NT2/D1 (cell line): ENCODE measurements around the gene WDR90.

Experiments used
- SUZ12 ChIP-seq: IDR thresholded peaks from 2 replicates; pipeline ENCODE4 v1.6.1; 2011; ENCODE audit not compliant: insufficient read length, insufficient read depth; ENCODE audit errors: extremely low read depth
- YY1 ChIP-seq: IDR thresholded peaks from 2 replicates; pipeline ENCODE4 v1.6.1; 2011; ENCODE audit not compliant: insufficient read length, insufficient read depth
- ZNF274 ChIP-seq: IDR thresholded peaks from 2 replicates; pipeline ENCODE4 v1.6.1; 2011; ENCODE audit warnings: mild to moderate bottlenecking, low read depth, low read length

DNA sequence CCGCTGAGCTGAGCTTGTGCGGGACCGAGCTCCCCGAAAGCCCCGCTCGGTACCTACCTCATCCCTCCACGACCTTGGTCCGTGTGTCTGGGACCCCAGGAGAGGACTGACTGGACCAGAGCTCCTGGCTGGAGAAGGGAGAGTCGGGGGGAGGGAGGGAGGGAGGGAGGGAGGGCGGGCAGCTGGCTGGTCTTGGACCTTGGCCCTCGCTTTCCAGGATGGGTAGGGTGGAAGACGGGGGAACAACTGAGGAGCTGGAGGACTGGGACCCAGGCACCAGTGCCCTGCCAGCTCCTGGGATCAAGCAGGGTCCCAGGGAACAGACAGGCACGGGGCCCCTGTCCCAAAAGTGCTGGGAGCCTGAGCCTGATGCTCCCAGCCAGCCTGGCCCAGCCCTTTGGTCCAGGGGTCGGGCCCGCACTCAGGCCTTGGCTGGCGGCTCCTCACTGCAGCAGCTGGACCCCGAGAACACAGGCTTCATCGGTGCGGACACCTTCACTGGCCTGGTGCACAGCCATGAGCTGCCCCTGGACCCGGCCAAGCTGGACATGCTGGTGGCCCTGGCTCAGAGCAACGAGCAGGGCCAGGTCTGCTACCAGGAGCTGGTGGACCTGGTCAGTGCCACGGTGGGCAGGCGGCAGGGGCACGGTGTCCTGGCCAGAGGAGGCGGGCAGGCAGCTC lies 26.9 kb downstream of the WDR90 start:
- no peak for TF ChIP-seq SUZ12
- TF ChIP-seq ZNF274 = no peak
- no peak for TF ChIP-seq YY1
